NT2/D1 (cell line): Measurements from ENCODE around the gene NAA16.

Experiments
- SUZ12 ChIP-seq: IDR thresholded peaks from 2 replicates; pipeline ENCODE4 v1.6.1; 2011; ENCODE audit not compliant: insufficient read length, insufficient read depth; ENCODE audit errors: extremely low read depth
- YY1 ChIP-seq: IDR thresholded peaks from 2 replicates; pipeline ENCODE4 v1.6.1; 2011; ENCODE audit not compliant: insufficient read length, insufficient read depth

- TF ChIP-seq SUZ12, result no peak
- TF ChIP-seq YY1, result no peak
These were observed 21.6 kb upstream of the NAA16 start for GRCh38 chr13:41289463-41289881.
